ENCODE results near the gene UBLCP1.

The UBLCP1 gene

GRCh38 chr5:159311063-159311462 lies 48.0 kb downstream of the UBLCP1 start:
- no peak for DNase-seq (ENCODE audit: low read depth, low spot score)

GRCh38 chr5:159313197-159313596 lies 50.1 kb downstream of the UBLCP1 start:
- DNase-seq (ENCODE audit: low read depth, low spot score): no peak

DNA sequence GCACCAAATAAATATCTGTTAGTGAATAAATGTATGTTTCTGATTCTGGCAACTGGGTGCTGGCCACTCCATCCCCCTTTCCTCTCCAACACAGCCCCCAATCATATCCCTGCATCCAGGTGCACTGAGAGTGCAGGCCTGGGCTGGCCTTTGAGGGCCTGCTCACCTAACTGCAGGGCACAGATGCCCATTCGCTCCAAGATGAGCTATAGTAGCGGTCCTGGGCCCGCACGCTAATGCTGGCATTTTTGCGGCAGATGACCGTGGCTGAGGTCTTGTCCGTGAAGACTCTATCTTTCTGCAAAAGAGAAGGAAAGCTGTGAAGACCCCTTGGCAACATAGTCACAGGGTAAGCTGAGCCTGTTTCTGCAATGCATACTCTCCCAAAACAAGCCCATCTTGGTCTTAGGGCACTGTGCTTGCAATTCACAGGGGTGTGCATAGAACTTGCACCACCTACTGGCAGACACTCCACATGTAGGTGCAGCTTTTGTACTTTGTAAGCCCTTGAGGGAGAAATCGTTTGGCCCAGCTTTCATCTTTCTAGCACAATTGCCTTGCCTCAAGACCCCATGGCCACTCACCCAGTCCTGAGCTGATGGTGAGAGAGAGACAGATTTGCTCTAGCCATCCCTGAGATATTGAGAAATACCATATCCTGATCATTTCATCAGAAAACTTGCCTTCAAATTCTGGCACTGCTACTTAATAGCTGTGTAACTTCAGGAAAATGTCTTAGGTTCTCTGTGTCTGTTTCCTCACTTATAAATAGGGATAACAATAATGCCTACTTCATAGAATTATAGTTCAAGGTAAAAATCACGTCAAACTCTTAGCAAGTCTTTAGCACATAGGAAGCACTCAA lies 53.7 kb downstream of the UBLCP1 start:
- peak; percentile 12 for DNase-seq (ENCODE audit: low read depth, low spot score)

DNA sequence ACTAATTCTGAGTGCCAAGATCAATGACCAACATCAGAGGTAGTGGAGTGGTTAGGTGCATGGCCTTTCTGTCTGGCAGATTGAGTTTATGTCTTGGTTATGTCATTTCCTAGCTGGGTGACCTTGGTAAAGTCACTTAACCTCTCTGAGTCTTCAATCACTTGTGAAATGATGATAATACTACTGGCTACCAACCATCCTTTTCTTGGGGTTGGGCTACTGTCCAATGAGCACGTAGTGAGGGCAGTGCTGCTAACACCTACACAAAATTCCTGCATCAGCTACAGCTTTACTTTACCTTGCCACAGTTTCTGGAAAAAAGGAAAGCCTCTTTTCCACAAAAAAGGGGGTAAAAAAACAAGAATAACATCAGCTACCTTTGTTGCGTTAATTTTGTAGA lies 54.8 kb downstream of the UBLCP1 start:
- DNase-seq (ENCODE audit: low read depth, low spot score): no peak

- no peak for DNase-seq (ENCODE audit: low read depth, low spot score)
These were observed 55.4 kb downstream of the UBLCP1 start for GRCh38 chr5:159318448-159318847.

DNA sequence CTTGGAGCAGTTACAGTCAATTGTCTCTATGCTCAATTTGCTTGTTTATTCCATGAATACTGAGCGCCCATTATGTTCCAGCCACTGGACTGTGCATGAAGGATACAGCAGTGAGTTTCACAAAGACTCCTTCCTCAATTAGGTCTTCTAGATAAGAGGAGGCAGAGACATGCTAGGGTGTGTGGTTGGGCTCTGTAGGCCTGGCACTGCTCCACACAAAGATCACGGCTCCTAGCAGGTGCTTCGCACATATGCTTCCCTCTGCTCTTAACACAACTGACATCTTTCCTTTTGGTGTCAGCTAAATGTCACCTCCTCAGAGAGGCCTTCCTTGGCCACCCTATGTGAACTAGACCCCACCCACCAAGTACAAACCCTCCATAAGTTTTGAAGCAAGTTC lies 56.3 kb downstream of the UBLCP1 start:
- DNase-seq (ENCODE audit: low read depth, low spot score): no peak

DNA sequence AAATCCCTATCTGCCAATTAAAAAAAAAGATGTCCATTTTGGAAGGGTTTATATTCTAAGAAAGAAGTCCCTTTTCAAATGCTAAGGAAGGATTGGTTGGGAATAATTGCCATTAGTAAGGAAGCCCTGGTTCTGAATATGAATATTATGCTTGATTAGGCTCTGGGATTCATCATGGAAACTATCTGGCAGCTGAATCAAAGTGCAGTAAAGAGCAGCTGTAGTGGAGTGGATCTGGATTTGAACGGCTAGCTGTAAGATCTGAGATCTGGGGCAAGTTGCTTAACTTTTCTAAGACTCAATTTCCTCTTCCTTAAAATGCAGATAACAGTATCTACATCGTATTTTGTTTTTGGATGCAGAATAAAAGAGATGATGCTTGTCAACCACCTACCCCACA lies 56.7 kb downstream of the UBLCP1 start:
- DNase-seq (ENCODE audit: low read depth, low spot score): no peak

GRCh38 chr5:159322180-159322579 lies 59.1 kb downstream of the UBLCP1 start:
- DNase-seq (ENCODE audit: low read depth, low spot score): no peak

DNA sequence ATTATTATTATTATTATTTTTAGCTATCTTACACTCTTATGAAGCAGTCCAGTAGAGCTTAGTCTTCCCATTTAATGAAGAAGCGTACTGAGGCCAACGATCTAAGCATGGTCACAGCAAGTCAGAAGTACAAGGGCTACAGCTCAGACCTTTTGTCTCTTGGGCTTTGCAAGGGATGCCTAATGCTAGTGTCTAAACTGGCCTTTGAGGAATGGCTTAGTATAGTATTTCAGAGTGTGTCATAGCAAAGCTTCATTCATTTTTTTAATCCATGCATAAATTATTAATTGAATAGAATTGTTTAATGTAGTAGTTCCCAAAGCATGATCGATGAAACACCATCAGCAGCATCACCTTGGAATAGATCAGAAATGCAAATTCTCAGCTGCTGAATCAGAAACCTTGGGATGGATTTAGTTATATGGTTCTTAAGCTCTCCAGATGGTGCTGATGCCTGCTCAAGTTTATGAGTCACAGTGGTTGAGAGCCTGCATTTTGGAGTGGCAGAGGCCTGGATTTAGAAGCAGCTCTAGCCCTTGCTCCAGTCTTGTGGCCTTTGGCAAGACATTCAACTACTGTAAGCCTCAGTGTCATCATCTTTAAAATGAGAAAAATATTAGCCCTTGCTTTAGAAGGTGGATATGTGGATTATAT lies 61.1 kb downstream of the UBLCP1 start:
- no peak for DNase-seq (ENCODE audit: low read depth, low spot score)

GRCh38 chr5:159324986-159325385 lies 61.9 kb downstream of the UBLCP1 start:
- no peak for DNase-seq (ENCODE audit: low read depth, low spot score)

DNA sequence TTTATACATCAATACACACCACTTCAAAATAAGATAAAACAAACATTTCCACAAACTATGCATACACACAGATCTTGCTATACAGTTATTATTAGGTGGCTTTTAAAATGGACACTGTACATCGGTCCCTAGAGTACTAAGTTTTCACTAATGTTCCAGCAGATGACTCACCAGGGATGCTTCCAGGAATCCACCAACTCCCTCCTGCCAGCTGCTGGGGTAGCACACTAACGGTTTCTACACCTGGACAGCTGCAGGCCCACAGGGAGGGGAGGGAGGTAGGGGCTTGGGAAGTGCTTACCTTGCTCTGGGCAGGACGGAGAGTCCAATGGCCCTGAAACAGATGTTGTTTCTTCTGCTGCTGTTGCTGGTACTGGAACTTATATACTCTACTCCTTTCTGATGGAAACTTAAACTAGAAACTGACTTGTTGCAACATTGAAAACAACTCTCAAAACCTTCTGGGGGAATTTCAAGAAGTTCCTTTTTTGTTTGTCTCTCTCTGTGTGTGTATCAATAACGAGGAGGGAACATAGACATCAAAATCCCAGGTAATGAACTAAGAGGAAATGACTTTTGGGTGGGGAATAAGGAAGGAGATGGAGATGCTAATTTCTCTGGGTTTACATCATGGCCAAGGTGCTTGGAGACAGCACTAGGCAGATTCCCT lies 67.2 kb downstream of the UBLCP1 start, which contains the start of gene IL12B:
Gene IL12B, minus strand, starts transcription at position 357 of the 670 bp plus-strand sequence. CDS start 3,705 bp downstream, outside the sequence.
- no peak for DNase-seq (ENCODE audit: low read depth, low spot score)

DNA sequence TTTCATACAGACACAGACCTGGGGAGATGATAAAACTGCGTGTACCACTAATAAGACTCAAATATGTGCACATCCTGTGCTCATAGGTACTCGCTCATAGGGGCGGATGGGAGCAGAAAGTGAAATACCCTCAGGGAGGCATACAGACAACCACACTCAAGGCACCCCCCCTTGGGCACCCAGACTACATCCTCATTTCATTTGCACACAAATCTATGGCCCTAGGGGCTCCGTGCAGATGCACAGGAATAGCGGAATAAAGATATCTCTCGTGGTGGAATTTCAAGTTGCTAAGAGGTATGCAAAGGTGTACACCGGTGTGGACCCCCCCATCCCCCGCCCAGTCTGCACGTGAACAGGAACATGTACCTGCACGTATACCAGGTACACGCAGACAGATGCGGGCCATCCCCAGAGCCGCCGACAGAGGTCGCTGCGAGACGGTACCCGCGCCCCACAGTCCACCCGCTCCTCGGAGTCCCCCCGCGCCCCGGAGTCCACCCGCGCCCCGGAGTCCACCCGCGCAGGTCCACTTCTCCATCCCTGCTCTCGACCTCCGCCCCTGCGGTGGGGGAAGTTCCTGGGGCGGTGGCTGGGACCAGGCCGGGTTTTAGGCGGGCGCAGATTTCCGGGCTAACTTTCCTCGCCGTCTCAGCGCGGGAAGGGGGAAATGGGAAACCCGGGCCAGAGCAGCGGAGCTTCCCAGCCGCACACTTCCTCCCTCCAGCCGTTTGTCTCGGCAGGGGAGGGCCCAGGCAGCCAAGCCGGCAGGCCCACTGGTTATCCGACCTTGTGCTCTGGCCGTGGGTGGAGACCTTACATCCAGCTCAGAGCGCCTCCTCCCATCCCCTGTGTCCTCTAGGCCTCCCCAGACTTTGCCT lies 68.2 kb downstream of the UBLCP1 start:
- peak; percentile 53 for DNase-seq (ENCODE audit: low read depth, low spot score)

GRCh38 chr5:159332800-159333544 lies 69.9 kb downstream of the UBLCP1 start:
- no peak for DNase-seq (ENCODE audit: low read depth, low spot score)

GRCh38 chr5:159333545-159333925 lies 70.4 kb downstream of the UBLCP1 start:
- DNase-seq (ENCODE audit: low read depth, low spot score): no peak

All from activated naive CD8-positive, alpha-beta T cell treated with anti-CD3 and anti-CD28 coated beads, Interleukin-2, amount 50 U/mL, for 16 hours (primary cell).